WTC11 (cell line): ENCODE data around the gene KY.

ENCODE experiments used
- TF ChIP-seq, protein P1 (sequence below): fragments of 200-600 bp; IDR thresholded peaks from 2 replicates; pipeline ENCODE4 v1.8.0; 2022; ENCODE audit warnings: antibody characterized with exemption
- TF ChIP-seq, protein P2 (sequence below): sonication (generic); formaldehyde crosslinking; IDR thresholded peaks from 2 replicates; pipeline ENCODE4 v1.8.0; 2022; ENCODE audit warnings: mild to moderate bottlenecking, missing genetic modification reagents
- TF ChIP-seq, protein P3 (sequence below): sonication (generic); formaldehyde crosslinking; IDR thresholded peaks from 2 replicates; pipeline ENCODE4 v1.8.1; 2022; ENCODE audit warnings: missing genetic modification reagents, borderline replicate concordance

DNA sequence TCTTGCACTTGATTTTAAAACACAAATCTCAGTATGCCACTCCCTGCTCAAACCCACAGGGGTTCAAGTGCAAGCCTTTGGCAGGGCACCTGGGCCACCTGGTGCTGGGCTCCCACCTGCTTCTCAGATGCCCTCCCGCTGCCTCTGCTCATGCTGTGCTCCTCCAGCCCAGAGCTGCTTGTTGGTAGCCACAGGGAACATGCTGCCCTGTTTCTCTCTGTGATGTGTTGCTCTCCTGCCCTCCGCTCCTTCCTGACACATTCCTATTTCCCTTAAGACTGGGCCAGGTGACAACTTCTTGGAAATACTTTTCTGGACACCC lies 27.1 kb upstream of the KY start:
- TF ChIP-seq, protein P1, sequence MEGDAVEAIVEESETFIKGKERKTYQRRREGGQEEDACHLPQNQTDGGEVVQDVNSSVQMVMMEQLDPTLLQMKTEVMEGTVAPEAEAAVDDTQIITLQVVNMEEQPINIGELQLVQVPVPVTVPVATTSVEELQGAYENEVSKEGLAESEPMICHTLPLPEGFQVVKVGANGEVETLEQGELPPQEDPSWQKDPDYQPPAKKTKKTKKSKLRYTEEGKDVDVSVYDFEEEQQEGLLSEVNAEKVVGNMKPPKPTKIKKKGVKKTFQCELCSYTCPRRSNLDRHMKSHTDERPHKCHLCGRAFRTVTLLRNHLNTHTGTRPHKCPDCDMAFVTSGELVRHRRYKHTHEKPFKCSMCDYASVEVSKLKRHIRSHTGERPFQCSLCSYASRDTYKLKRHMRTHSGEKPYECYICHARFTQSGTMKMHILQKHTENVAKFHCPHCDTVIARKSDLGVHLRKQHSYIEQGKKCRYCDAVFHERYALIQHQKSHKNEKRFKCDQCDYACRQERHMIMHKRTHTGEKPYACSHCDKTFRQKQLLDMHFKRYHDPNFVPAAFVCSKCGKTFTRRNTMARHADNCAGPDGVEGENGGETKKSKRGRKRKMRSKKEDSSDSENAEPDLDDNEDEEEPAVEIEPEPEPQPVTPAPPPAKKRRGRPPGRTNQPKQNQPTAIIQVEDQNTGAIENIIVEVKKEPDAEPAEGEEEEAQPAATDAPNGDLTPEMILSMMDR, result no peak
- TF ChIP-seq, protein P2, sequence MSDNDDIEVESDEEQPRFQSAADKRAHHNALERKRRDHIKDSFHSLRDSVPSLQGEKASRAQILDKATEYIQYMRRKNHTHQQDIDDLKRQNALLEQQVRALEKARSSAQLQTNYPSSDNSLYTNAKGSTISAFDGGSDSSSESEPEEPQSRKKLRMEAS, result no peak
- TF ChIP-seq, protein P3, sequence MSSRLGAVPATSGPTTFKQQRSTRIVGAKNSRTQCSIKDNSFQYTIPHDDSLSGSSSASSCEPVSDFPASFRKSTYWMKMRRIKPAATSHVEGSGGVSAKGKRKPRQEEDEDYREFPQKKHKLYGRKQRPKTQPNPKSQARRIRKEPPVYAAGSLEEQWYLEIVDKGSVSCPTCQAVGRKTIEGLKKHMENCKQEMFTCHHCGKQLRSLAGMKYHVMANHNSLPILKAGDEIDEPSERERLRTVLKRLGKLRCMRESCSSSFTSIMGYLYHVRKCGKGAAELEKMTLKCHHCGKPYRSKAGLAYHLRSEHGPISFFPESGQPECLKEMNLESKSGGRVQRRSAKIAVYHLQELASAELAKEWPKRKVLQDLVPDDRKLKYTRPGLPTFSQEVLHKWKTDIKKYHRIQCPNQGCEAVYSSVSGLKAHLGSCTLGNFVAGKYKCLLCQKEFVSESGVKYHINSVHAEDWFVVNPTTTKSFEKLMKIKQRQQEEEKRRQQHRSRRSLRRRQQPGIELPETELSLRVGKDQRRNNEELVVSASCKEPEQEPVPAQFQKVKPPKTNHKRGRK (CRISPR knock-in tag), result no peak
